DOHH2 (cell line): ENCODE data around the gene KCNIP3.

Experiments
- H3F3A ChIP-seq: fragments of 200-600 bp; sonication (generic), shearing (Covaris generic); 2 replicates; pipeline ENCODE4 v1.6.0; 2016; ENCODE audit warnings: antibody characterized with exemption, mild to moderate bottlenecking; ENCODE audit not compliant: control insufficient read depth, insufficient read depth
- H3K27ac ChIP-seq: fragments of 200-600 bp; sonication (generic); 2 replicates; pipeline ENCODE4 v1.5.1; 2014; ENCODE audit warnings: low read depth, mild to moderate bottlenecking, low read length, moderate library complexity
- H3K27me3 ChIP-seq: fragments of 200-600 bp; sonication (generic); 2 replicates; pipeline ENCODE4 v1.6.1; 2014; ENCODE audit warnings: mild to moderate bottlenecking, low read length, mixed read lengths; ENCODE audit not compliant: control insufficient read depth
- H3K36me3 ChIP-seq: fragments of 200-600 bp; sonication (generic); 2 replicates; pipeline ENCODE4 v1.6.1; 2014; ENCODE audit warnings: mild to moderate bottlenecking, low read length, moderate library complexity, mixed read lengths; ENCODE audit not compliant: control insufficient read depth
- H3K4me1 ChIP-seq: fragments of 200-600 bp; sonication (generic); 2 replicates; pipeline ENCODE4 v1.6.1; 2014; ENCODE audit warnings: mild to moderate bottlenecking, low read length, mixed read lengths; ENCODE audit not compliant: control insufficient read depth
- H3K4me2 ChIP-seq: fragments of 200-600 bp; sonication (generic); 2 replicates; pipeline ENCODE4 v1.6.0; 2014; ENCODE audit warnings: mild to moderate bottlenecking, low read length, moderate library complexity
- H3K4me3 ChIP-seq: fragments of 200-600 bp; sonication (generic); 2 replicates; pipeline ENCODE4 v1.5.1; 2014; ENCODE audit warnings: mild to moderate bottlenecking, low read length, mixed read lengths
- H3K79me2 ChIP-seq: fragments of 200-600 bp; sonication (generic); 2 replicates; pipeline ENCODE4 v1.6.1; 2014; ENCODE audit warnings: mild to moderate bottlenecking, low read length, mixed read lengths; ENCODE audit not compliant: control insufficient read depth
- H3K9me2 ChIP-seq: fragments of 200-600 bp; sonication (generic); replicated peaks from 2 replicates; pipeline ENCODE4 v1.6.1; 2014; ENCODE audit warnings: mild to moderate bottlenecking, low read length, mixed read lengths; ENCODE audit not compliant: control insufficient read depth
- H3K9me3 ChIP-seq: fragments of 200-600 bp; sonication (generic); 2 replicates; pipeline ENCODE4 v1.6.1; 2014; ENCODE audit warnings: antibody characterized with exemption, low read length, mixed read lengths; ENCODE audit not compliant: control insufficient read depth, insufficient read depth
- H4K20me1 ChIP-seq: fragments of 200-600 bp; sonication (generic); 2 replicates; pipeline ENCODE4 v1.6.0; 2014; ENCODE audit warnings: low read depth, mild to moderate bottlenecking, antibody characterized with exemption, low read length, moderate library complexity; ENCODE audit not compliant: control insufficient read depth, insufficient read depth
- CTCF ChIP-seq: fragments of 200-600 bp; sonication (generic); IDR thresholded peaks from one replicate; pipeline ENCODE4 v1.5.1; 2014; ENCODE audit warnings: antibody characterized with exemption, mild to moderate bottlenecking, low read depth, low read length; ENCODE audit not compliant: poor library complexity, severe bottlenecking
- EZH2phosphoT487 ChIP-seq: fragments of 200-600 bp; sonication (generic); IDR thresholded peaks from 2 replicates; pipeline ENCODE4 v1.6.1; 2017; ENCODE audit warnings: borderline replicate concordance, mild to moderate bottlenecking, antibody characterized with exemption, low read length, moderate library complexity, mixed read lengths

KCNIP3 gene

GRCh38 chr2:95366514-95366913 is 69.4 kb downstream of the KCNIP3 start:
- no peaks in the 10 kb centered on the region for H3K36me3 ChIP-seq
- H3K27me3 ChIP-seq: peaks cover 2% of the 10 kb centered on the region; the same call in 1 of the 2 replicates
- TF ChIP-seq CTCF: no peak
- no peak for TF ChIP-seq EZH2phosphoT487
- no peaks in the 10 kb centered on the region for H3K79me2 ChIP-seq
- H3K4me3 ChIP-seq: no peak overlapping the region
- H3K9me3 ChIP-seq: no peaks in the 10 kb centered on the region
- no peaks in the 10 kb centered on the region for H3K9me2 ChIP-seq
- no peaks in the 10 kb centered on the region for H4K20me1 ChIP-seq
- H3K4me2 ChIP-seq: no peak overlapping the region
- no peak overlapping the region for H3K27ac ChIP-seq
- H3F3A ChIP-seq: no peaks in the 10 kb centered on the region
- H3K4me1 ChIP-seq: no peaks in the 10 kb centered on the region

- Histone ChIP-seq H3K4me3 (no peak overlapping the region), H3K36me3 (no peaks in the 10 kb centered on the region), H3K79me2 (no peaks in the 10 kb centered on the region), H3K4me1 (no peaks in the 10 kb centered on the region), H3K9me3 (no peaks in the 10 kb centered on the region), H3K27ac (no peak overlapping the region), H4K20me1 (no peaks in the 10 kb centered on the region), H3K27me3 (peaks cover 2% of the 10 kb centered on the region; the same call in 1 of the 2 replicates), H3K9me2 (no peaks in the 10 kb centered on the region), H3F3A (no peaks in the 10 kb centered on the region), H3K4me2 (no peak overlapping the region)
- no peak for TF ChIP-seq CTCF
Measured at GRCh38 chr2:95372216-95372829, 75.2 kb downstream of the KCNIP3 start.

GRCh38 chr2:95372845-95373244 is 75.7 kb downstream of the KCNIP3 start:
- no peaks in the 10 kb centered on the region for H3K9me2 ChIP-seq
- no peaks in the 10 kb centered on the region for H3K79me2 ChIP-seq
- no peaks in the 10 kb centered on the region for H3K9me3 ChIP-seq
- H3K27me3 ChIP-seq: peaks cover 2% of the 10 kb centered on the region; the same call in 1 of the 2 replicates
- H3K27ac ChIP-seq: no peak overlapping the region
- no peaks in the 10 kb centered on the region for H3K4me1 ChIP-seq
- no peak for TF ChIP-seq CTCF
- TF ChIP-seq EZH2phosphoT487: no peak
- no peak overlapping the region for H3K4me3 ChIP-seq
- no peaks in the 10 kb centered on the region for H4K20me1 ChIP-seq
- no peaks in the 10 kb centered on the region for H3K36me3 ChIP-seq
- no peak overlapping the region for H3K4me2 ChIP-seq
- no peaks in the 10 kb centered on the region for H3F3A ChIP-seq
